ENCODE results near the gene ESRP2.

The ESRP2 gene

GRCh38 chr16:68263559-68264127 lies 27.7 kb upstream of the ESRP2 start:
- no peak for DNase-seq

- no peak for DNase-seq
These were observed 23.3 kb upstream of the ESRP2 start for GRCh38 chr16:68259007-68259825.

- peak; percentile 54 for DNase-seq
These were observed 22.2 kb upstream of the ESRP2 start for GRCh38 chr16:68257906-68258800.

GRCh38 chr16:68257251-68257905 lies 21.5 kb upstream of the ESRP2 start:
- peak; percentile 71 for DNase-seq

- DNase-seq: no peak
These were observed 19.8 kb upstream of the ESRP2 start for GRCh38 chr16:68255712-68256111.

- DNase-seq: no peak
These were observed 17.8 kb upstream of the ESRP2 start for GRCh38 chr16:68253721-68254120.

GRCh38 chr16:68252383-68252782 lies 16.5 kb upstream of the ESRP2 start:
- DNase-seq: no peak

- DNase-seq: no peak
These were observed 15.9 kb upstream of the ESRP2 start for GRCh38 chr16:68251832-68252231.

GRCh38 chr16:68250951-68251350 lies 15.0 kb upstream of the ESRP2 start:
- no peak for DNase-seq

GRCh38 chr16:68249371-68249770 lies 13.4 kb upstream of the ESRP2 start:
- no peak for DNase-seq

GRCh38 chr16:68247932-68248331 lies 12.0 kb upstream of the ESRP2 start:
- DNase-seq: no peak

- no peak for DNase-seq
These were observed 11.5 kb upstream of the ESRP2 start for GRCh38 chr16:68247400-68247799.

- DNase-seq: peak; percentile 72
These were observed 10.7 kb upstream of the ESRP2 start for GRCh38 chr16:68246666-68247065.

GRCh38 chr16:68246121-68246520 lies 10.2 kb upstream of the ESRP2 start:
- DNase-seq: no peak

- peak; percentile 95 for DNase-seq
These were observed 9.3 kb upstream of the ESRP2 start, which contains the start of gene PLA2G15 for GRCh38 chr16:68244903-68245853. TSS of gene PLA2G15 (plus strand) at chr16:68245373. CDS start at chr16:68245427, 54 bp downstream.

GRCh38 chr16:68244481-68244902 lies 8.6 kb upstream of the ESRP2 start:
- DNase-seq: no peak

GRCh38 chr16:68242926-68243858 lies 7.3 kb upstream of the ESRP2 start:
- DNase-seq: no peak

- no peak for DNase-seq
These were observed 6.2 kb upstream of the ESRP2 start for GRCh38 chr16:68242085-68242484.

GRCh38 chr16:68238029-68238345 lies 2.1 kb upstream of the ESRP2 start:
- no peak for DNase-seq

- DNase-seq: peak; percentile 99
These were observed 1.5 kb upstream of the ESRP2 start for GRCh38 chr16:68237243-68238028.
